Activated CD8-positive, alpha-beta T cell treated with anti-CD3 and anti-CD28 coated beads for 36 hours (primary cell): ENCODE results near the gene TCFL5. TPM values are rescaled to one million over a fixed set of nuclear protein-coding genes. Genes with fewer than 3 reads are reported as not detected.

Source experiments
- ATAC-seq: fragments of 200-7000 bp; cut with Tn5 transposase; one replicate; pipeline ENCODE4 v1.10.0; 2021; ENCODE audit warnings: mild to moderate bottlenecking, moderate library complexity
- CTCF ChIA-PET: fragments of 350-600 bp; sonication (Branson Sonifier 250); formaldehyde crosslinking; loops from one replicate; lab custom pipeline; 2021; ENCODE audit warnings: antibody characterized with exemption; lab: Charles Lee
- POLR2A ChIA-PET: fragments of 350-600 bp; sonication (Branson Sonifier 250); formaldehyde crosslinking; loops from one replicate; lab custom pipeline; 2021; ENCODE audit warnings: antibody characterized with exemption; lab: Charles Lee
- DNase-seq: peaks from one replicate; pipeline ENCODE4 v3.0.0-alpha.2; 2020
- H3K27ac Mint-ChIP-seq: one replicate; pipeline ENCODE4 v1.8.0; 2021; ENCODE audit warnings: mild to moderate bottlenecking, mixed read lengths
- H3K27me3 Mint-ChIP-seq: one replicate; pipeline ENCODE4 v1.8.0; 2021; ENCODE audit warnings: mixed read lengths
- H3K36me3 Mint-ChIP-seq: one replicate; pipeline ENCODE4 v1.8.0; 2021; ENCODE audit warnings: low read depth, mixed read lengths
- H3K4me1 Mint-ChIP-seq: one replicate; pipeline ENCODE4 v1.8.0; 2021; ENCODE audit warnings: low read depth, mixed read lengths
- H3K4me3 Mint-ChIP-seq: one replicate; pipeline ENCODE4 v1.8.0; 2021; ENCODE audit warnings: mild to moderate bottlenecking, moderate library complexity, mixed read lengths
- H3K9me3 Mint-ChIP-seq: one replicate; pipeline ENCODE4 v1.8.0; 2021; ENCODE audit warnings: mixed read lengths
- intact Hi-C: fragments of 100-400 bp; cut with micrococcal nuclease; formaldehyde crosslinking; loops from one replicate; pipeline ENCODE4 v1.10.0; 2022
- total RNA-seq, 2 experiments: library from RNA; stranded (reverse); gene quantifications; one replicate each; pipeline ENCODE4 v1.2.3, GENCODE V29; 2021
- TF ChIP-seq, protein P1 (sequence below): fragments of 200-600 bp; IDR thresholded peaks from one replicate; pipeline ENCODE4 v1.8.0; 2022; ENCODE audit warnings: antibody characterized with exemption, mild to moderate bottlenecking

Gene TCFL5
- total RNA-seq, 2 experiments from 2014 or later: 7.5 to 7.6 TPM

DNA sequence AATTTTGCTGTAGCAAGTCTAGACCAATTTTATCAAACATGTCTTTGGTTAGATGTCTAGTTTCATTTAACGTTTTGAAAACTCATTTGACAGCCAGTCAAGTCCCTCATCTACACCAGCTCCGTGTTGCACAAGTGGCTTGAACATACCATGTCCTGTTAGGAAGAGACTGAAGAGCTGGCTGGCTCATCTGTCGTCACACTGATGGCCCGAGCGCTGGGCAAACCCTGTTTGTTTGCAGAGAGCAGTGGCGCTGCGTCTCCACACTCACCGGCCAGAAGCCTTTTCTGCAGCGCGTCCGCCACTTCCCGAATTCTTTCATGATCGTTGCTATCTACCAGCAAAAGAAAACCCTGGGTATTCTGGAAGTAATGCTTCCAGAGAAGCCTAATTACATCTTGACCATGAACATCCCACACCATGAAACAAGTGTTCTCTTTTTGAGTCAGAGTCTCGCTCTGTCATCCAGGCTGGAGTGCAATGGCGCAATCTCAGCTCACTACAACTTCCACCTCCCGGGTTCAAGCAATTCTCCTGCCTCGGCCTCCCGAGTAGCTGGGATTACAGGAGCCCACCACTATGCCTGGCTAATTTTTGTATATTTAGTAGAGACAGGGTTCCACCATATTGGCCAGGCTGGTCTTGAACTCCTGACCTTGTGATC, 10.7 kb upstream of the TCFL5 start:
- TF ChIP-seq, protein P1, sequence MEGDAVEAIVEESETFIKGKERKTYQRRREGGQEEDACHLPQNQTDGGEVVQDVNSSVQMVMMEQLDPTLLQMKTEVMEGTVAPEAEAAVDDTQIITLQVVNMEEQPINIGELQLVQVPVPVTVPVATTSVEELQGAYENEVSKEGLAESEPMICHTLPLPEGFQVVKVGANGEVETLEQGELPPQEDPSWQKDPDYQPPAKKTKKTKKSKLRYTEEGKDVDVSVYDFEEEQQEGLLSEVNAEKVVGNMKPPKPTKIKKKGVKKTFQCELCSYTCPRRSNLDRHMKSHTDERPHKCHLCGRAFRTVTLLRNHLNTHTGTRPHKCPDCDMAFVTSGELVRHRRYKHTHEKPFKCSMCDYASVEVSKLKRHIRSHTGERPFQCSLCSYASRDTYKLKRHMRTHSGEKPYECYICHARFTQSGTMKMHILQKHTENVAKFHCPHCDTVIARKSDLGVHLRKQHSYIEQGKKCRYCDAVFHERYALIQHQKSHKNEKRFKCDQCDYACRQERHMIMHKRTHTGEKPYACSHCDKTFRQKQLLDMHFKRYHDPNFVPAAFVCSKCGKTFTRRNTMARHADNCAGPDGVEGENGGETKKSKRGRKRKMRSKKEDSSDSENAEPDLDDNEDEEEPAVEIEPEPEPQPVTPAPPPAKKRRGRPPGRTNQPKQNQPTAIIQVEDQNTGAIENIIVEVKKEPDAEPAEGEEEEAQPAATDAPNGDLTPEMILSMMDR: no peak
- no peak overlapping the region for H3K4me3 Mint-ChIP-seq
- intact Hi-C loops: no loop called here
- no peak overlapping the region for H3K27ac Mint-ChIP-seq
- no peaks in the 10 kb centered on the region for H3K27me3 Mint-ChIP-seq
- peaks cover 16% of the 10 kb centered on the region for H3K4me1 Mint-ChIP-seq
- H3K36me3 Mint-ChIP-seq: no peaks in the 10 kb centered on the region
- POLR2A ChIA-PET: no interaction called here
- H3K9me3 Mint-ChIP-seq: no peaks in the 10 kb centered on the region
- DNase-seq: no peak
- ATAC-seq: no peak
- CTCF ChIA-PET: interaction anchor here (1.0 to 2.3 kb wide), 6 partner anchors 11 to 137 kb away, joined by 3 to 9 read pairs (median 4); partner anchors contain the start of gene TCFL5

DNA sequence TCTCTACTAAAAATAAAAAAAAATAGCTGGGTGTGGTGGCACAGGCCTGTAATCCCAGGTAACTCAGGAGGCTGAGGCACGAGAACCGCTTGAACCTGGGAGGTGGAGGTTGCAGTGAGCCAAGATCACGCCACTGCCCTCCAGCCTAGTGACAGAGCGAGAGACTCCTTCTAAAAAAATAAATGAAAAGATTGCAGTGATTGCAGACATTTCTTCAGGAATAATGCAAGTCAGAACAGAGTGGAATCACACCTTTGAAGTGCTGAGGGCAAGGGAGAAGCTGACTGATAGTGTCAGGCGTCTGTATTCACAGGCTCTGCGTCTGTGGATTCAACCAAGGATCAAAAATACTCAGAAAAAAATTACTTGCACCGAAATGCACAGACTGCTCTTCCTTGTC, 2.6 kb upstream of the TCFL5 start:
- Mint-ChIP-seq H3K27me3 (no peaks in the 10 kb centered on the region), H3K4me1 (peaks cover 16% of the 10 kb centered on the region), H3K27ac (no peak overlapping the region), H3K4me3 (no peak overlapping the region), H3K36me3 (no peaks in the 10 kb centered on the region), H3K9me3 (no peaks in the 10 kb centered on the region)
- ATAC-seq: no peak
- ChIA-PET POLR2A (no interaction called here), CTCF (interaction anchor here (1.6 kb wide), 1 partner anchor 35 kb away, joined by 3 read pairs; no protein-coding TSS in a partner anchor)
- DNase-seq: no peak
- TF ChIP-seq, protein P1: no peak
- intact Hi-C loops: no loop called here

DNA sequence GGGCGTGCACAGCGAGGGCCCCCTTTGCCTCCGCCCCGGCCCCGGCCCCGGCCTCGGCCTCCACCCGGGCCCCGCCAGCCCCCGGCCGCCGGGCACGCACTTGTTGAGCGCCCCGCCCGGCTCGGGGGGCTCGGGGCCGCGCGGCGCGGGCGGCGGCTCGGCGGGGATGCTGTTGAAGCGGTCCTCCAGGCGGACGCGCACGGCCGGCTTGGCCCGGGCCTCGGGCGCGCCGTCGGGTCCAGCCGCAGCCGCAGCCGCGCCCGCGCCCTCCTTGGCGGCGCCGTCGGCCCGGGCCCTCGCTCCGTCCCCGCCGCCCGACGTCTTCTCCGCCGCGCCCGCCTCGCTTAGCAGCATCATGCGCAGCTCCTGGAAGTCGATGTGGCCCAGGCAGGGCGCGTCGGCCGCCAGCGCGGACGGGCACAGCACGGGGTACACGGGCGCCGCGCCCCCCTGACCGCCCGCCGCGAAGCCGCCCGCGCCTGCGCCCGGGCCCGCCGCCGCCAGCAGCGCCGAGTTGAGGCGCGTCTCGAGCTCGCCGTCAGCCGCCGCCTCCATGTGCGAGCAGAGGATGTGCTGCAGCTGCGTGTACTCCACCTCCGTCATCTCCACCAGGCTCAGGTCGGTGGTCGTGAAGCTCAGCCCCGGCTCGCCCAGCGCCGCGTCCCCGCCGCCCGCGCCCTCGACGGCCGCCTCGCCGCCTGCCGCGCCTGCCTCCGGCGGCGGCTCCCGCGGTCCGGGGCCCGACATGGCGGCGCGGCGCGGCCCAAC, 514 bp downstream of the TCFL5 start:
- Mint-ChIP-seq H3K27ac (no peak overlapping the region), H3K9me3 (no peaks in the 10 kb centered on the region), H3K4me3 (peak overlapping the region; percentile 47), H3K36me3 (peaks cover 8% of the 10 kb centered on the region), H3K27me3 (no peaks in the 10 kb centered on the region), H3K4me1 (peaks cover 19% of the 10 kb centered on the region)
- ATAC-seq (peak; percentile 27), DNase-seq (peak; percentile 49)
- TF ChIP-seq, protein P1: no peak
- CTCF ChIA-PET: interaction anchor here (0.9 to 1.1 kb wide), 3 partner anchors 11 to 148 kb away, joined by 3 to 4 read pairs (median 3); partner anchors contain the start of gene MRGBP
- POLR2A ChIA-PET: interaction anchor here (0.8 to 1.0 kb wide), 3 partner anchors 59 to 131 kb away, joined by 3 read pairs; no protein-coding TSS in a partner anchor
- intact Hi-C loops: no loop called here

DNA sequence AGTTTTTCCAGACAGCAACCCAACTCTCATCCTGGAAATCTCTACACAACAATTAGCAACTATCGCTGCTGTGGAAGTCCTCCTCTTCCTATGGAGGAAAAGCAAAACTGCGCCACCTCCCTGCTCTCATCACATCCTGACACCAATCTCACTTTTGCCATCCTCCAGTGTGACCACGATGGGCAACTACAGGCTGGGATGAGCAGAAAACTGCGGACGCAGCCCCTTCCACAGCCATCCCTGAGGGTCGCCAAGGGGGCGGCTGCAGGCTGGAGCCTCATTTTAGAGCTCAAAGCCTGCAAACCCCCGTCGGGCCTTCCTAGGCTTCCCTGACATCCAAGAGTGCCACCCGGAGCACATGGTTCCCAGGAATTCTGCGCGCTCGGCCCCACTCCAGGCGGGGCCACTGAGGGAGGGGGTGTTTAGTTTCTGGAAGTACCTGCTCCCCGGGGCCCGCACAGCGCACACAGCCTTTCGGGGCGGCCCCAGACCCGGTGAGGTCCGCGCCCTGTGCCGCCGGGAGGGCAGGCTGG, 1.2 kb downstream of the TCFL5 start:
- H3K4me1 Mint-ChIP-seq: peaks cover 19% of the 10 kb centered on the region
- POLR2A ChIA-PET: interaction anchor here (0.8 kb wide), 2 partner anchors 94 to 130 kb away, joined by 3 read pairs; no protein-coding TSS in a partner anchor
- intact Hi-C loops: no loop called here
- no peak for DNase-seq
- H3K27me3 Mint-ChIP-seq: no peaks in the 10 kb centered on the region
- CTCF ChIA-PET: interaction anchor here (1.0 kb wide), 1 partner anchor 14 kb away, joined by 3 read pairs; no protein-coding TSS in a partner anchor
- TF ChIP-seq, protein P1: no peak
- no peak for ATAC-seq
- peak overlapping the region; percentile 69 for H3K4me3 Mint-ChIP-seq
- H3K9me3 Mint-ChIP-seq: no peaks in the 10 kb centered on the region
- no peak overlapping the region for H3K27ac Mint-ChIP-seq
- H3K36me3 Mint-ChIP-seq: peaks cover 8% of the 10 kb centered on the region
